Trophoblast cell (in vitro differentiated cells and primary cell): ENCODE measurements around the gene SIK3.

ENCODE experiments used
- DNase-seq, 2 donors: peaks; one replicate each; pipeline ENCODE4 v3.0.0-alpha.2; 2016
- H2AFZ ChIP-seq: 2 replicates; pipeline ENCODE4 v1.6.1; 2013; ENCODE audit warnings: low read length, moderate library complexity, mild to moderate bottlenecking; ENCODE audit not compliant: insufficient read depth, poor library complexity
- H2AK5ac ChIP-seq: 2 replicates; pipeline ENCODE4 v1.6.1; 2013; ENCODE audit warnings: mild to moderate bottlenecking, low read length
- H2BK120ac ChIP-seq: 2 replicates; pipeline ENCODE4 v1.6.1; 2013; ENCODE audit warnings: low read length, mild to moderate bottlenecking, moderate library complexity; ENCODE audit not compliant: insufficient read depth, poor library complexity
- H2BK12ac ChIP-seq: 2 replicates; pipeline ENCODE4 v1.6.1; 2013; ENCODE audit warnings: mild to moderate bottlenecking, low read length, moderate library complexity
- H2BK5ac ChIP-seq: 2 replicates; pipeline ENCODE4 v1.6.1; 2013; ENCODE audit warnings: low read length, low read depth, moderate library complexity, mild to moderate bottlenecking; ENCODE audit not compliant: poor library complexity
- H3K14ac ChIP-seq: 2 replicates; pipeline ENCODE4 v1.6.1; 2013; ENCODE audit warnings: mild to moderate bottlenecking, low read length
- H3K18ac ChIP-seq: 2 replicates; pipeline ENCODE4 v1.6.1; 2013; ENCODE audit warnings: mild to moderate bottlenecking, low read length
- H3K23ac ChIP-seq: 2 replicates; pipeline ENCODE4 v1.6.1; 2013; ENCODE audit warnings: low read length
- H3K27ac ChIP-seq: 2 replicates; pipeline ENCODE4 v1.5.1; 2013; ENCODE audit warnings: low read depth, mild to moderate bottlenecking, inconsistent platforms, low read length, moderate library complexity
- H3K27me3 ChIP-seq: 2 replicates; pipeline ENCODE4 v1.6.1; 2013; ENCODE audit warnings: inconsistent platforms, mild to moderate bottlenecking, low read length, moderate library complexity; ENCODE audit not compliant: insufficient read depth
- H3K36me3 ChIP-seq, 2 experiments: 1 replicate in 1 of 2; 2 replicates in 1 of 2; pipeline ENCODE4 v1.6.1; 2013; ENCODE audit warnings: low read length in 2 of 2, mild to moderate bottlenecking in 2 of 2, moderate library complexity in 1 of 2; ENCODE audit not compliant: insufficient read depth in 2 of 2, control insufficient read depth in 1 of 2
- H3K4ac ChIP-seq: 2 replicates; pipeline ENCODE4 v1.6.1; 2013; ENCODE audit warnings: low read depth, mild to moderate bottlenecking, low read length, moderate library complexity
- H3K4me1 ChIP-seq, 2 experiments: 1 replicate in 1 of 2; 2 replicates in 1 of 2; pipeline ENCODE4 v1.6.1; 2013; ENCODE audit warnings: low read length in 2 of 2, mild to moderate bottlenecking in 2 of 2, moderate library complexity in 1 of 2; ENCODE audit not compliant: insufficient read depth in 2 of 2, control insufficient read depth in 1 of 2
- H3K4me2 ChIP-seq: 2 replicates; pipeline ENCODE4 v1.6.1; 2013; ENCODE audit warnings: inconsistent platforms, mild to moderate bottlenecking, low read length, moderate library complexity
- H3K4me3 ChIP-seq: 2 replicates; pipeline ENCODE4 v1.5.1; 2013; ENCODE audit warnings: mild to moderate bottlenecking, low read depth, low read length, inconsistent platforms
- H3K79me1 ChIP-seq: one replicate; pipeline ENCODE4 v1.6.1; 2013; ENCODE audit warnings: low read length
- H3K79me2 ChIP-seq: 2 replicates; pipeline ENCODE4 v1.6.1; 2013; ENCODE audit warnings: low read length, mild to moderate bottlenecking; ENCODE audit not compliant: control insufficient read depth, insufficient read depth, poor library complexity
- H3K9ac ChIP-seq: 2 replicates; pipeline ENCODE4 v1.6.1; 2013; ENCODE audit warnings: mild to moderate bottlenecking, low read length
- H3K9me3 ChIP-seq: 2 replicates; pipeline ENCODE4 v1.6.1; 2013; ENCODE audit warnings: low read depth, mild to moderate bottlenecking, control low read depth, inconsistent platforms, low read length; ENCODE audit not compliant: insufficient read depth
- H4K12ac ChIP-seq: 2 replicates; pipeline ENCODE4 v1.6.1; 2013; ENCODE audit warnings: low read depth, mild to moderate bottlenecking, low read length, moderate library complexity
- H4K8ac ChIP-seq: 2 replicates; pipeline ENCODE4 v1.6.1; 2013; ENCODE audit warnings: low read depth, mild to moderate bottlenecking, low read length, moderate library complexity
- H4K91ac ChIP-seq: one replicate; pipeline ENCODE4 v1.6.1; 2013; ENCODE audit warnings: low read depth, mild to moderate bottlenecking, low read length, moderate library complexity
- WGBS: extraction: QIAGEN DNeasy Blood & Tissue Kit; methylation state at CpG from one replicate; pipeline ENCODE4 v1.1.7; 2013; ENCODE audit warnings: missing lambda C conversion rate; ENCODE audit not compliant: insufficient read length, insufficient coverage; ENCODE audit errors: extremely low coverage; 5-methylcytosine and 5-hydroxymethylcytosine counted together

Gene SIK3

DNA sequence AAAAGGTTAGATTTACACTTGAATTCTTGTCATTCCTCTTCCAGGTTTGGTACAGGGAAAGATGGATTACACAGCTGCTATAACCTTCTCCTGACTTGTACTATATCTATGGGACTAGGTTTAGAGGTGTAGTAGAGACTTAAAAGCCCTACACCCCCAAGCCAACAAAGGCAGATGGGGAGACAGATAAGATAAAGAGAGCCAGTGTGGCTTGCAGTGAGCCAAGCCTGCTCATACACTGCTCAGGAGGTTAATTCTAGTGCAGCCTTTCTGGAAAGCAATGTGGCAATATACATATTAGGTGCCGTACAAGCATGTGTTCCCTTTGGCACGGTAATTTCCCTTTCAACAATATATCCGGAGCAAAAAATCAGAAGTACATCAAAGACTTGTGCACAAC is 10.8 kb downstream of the SIK3 start:
- Histone ChIP-seq H3K27me3 (no peaks in the 10 kb centered on the region), H2AK5ac (no peak overlapping the region), H2BK120ac (no peak overlapping the region), H3K14ac (no peak overlapping the region), H4K91ac (no peak overlapping the region), H3K4ac (no peak overlapping the region), H3K4me2 (no peak overlapping the region), H3K9ac (no peak overlapping the region), H3K79me1 (peaks cover 3% of the 10 kb centered on the region), H3K79me2 (peaks cover 5% of the 10 kb centered on the region), H3K27ac (peak overlapping the region; percentile 10), H3K23ac (no peak overlapping the region), H3K36me3 (no peaks in the 10 kb centered on the region), H3K18ac (no peak overlapping the region), H2BK5ac (no peak overlapping the region), H3K4me1 (peaks cover 7 to 13% of the 10 kb centered on the region in 2 experiments), H4K8ac (no peak overlapping the region), H3K4me3 (no peak overlapping the region), H2BK12ac (peak overlapping the region; percentile 58), H2AFZ (no peak overlapping the region), H3K9me3 (no peaks in the 10 kb centered on the region), H4K12ac (no peak overlapping the region)
- no CpG with 5 or more reads among the region's 3 CpGs for WGBS
- peak in 1 of 2 donors; percentile 15 for DNase-seq

DNA sequence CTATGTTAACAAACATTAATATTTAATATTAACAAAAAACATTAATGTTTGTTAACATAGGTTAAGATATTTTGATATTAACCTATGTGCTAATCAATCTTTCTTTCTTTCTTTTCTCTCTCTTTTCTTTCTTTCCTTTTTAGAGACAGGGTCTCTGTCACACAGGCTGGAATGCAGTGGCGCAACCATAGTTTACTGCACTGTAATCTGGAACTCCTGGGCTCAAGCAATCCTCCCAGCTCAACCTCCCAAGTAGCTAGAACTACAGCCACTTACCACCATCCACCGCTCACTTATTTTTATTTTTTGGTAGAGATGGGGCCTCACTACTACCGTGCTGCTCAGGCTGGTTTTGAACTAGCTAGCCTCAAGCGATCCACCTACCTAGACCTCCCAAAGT is 13.2 kb downstream of the SIK3 start:
- no CpG with 5 or more reads among the region's 4 CpGs for WGBS
- H3K4me1 ChIP-seq, result peaks cover 7 to 13% of the 10 kb centered on the region in 2 experiments

DNA sequence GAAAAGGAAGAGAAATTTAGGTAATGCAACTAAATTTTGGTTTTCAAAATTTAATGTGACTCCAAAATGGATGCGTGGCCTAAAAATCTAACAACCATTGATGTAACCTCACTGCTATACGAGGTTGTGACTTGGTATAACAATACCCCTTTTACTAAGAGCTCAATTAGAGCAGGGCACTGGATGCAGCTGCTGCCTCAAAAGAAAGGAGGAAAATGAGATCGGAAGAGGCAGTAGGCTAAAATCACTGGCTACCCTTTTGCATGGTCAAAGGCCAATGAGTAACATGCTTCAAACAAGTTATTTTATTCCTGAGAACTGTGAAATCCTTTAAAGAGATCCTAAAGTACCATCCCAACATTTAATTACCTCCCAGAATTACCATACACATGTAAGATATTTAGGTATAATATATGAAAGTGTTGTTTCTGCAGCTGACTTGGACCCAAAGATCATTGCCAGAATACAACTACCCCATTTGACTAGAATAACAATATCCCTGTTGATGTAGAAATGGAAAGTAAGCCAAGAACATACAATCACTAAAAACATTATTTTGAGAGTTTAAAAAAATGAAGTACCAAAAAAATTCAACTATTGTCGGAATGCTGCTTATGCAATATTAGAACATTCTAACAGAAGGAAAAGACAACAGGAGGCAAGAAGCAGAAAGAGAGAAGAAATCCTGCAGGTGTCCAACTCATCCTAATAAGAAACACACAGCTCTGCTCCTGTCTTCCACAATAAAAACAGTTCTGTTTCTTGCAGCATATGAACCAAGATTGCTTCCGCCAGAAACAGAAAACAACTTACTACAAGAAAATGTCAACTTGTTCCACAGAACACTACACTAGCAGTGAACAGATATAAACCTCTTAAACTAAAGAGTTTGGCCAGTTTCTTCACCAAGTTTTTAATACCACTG is 15.0 kb downstream of the SIK3 start:
- H2BK12ac ChIP-seq, result no peak overlapping the region
- no peaks in the 10 kb centered on the region for H3K27me3 ChIP-seq
- H3K4me1 ChIP-seq, result peaks cover 7 to 13% of the 10 kb centered on the region in 2 experiments
- H4K8ac ChIP-seq, result no peak overlapping the region
- no peaks in the 10 kb centered on the region for H3K9me3 ChIP-seq
- no peak overlapping the region for H3K4me2 ChIP-seq
- H3K79me1 ChIP-seq, result peaks cover 3% of the 10 kb centered on the region
- H3K27ac ChIP-seq, result no peak overlapping the region
- H3K14ac ChIP-seq, result no peak overlapping the region
- peaks cover 4% of the 10 kb centered on the region for H3K79me2 ChIP-seq
- H3K9ac ChIP-seq, result no peak overlapping the region
- H3K23ac ChIP-seq, result no peak overlapping the region
- H2AFZ ChIP-seq, result no peak overlapping the region
- no peak overlapping the region for H3K18ac ChIP-seq
- no peak overlapping the region for H4K12ac ChIP-seq
- H2AK5ac ChIP-seq, result no peak overlapping the region
- H3K4me3 ChIP-seq, result no peak overlapping the region
- DNase-seq, result peak in 1 of 2 donors; percentile 24
- no peaks in the 10 kb centered on the region for H3K36me3 ChIP-seq
- H2BK5ac ChIP-seq, result no peak overlapping the region
- H3K4ac ChIP-seq, result peak overlapping the region; percentile 33
- no CpG with 5 or more reads among the region's 5 CpGs for WGBS
- H2BK120ac ChIP-seq, result no peak overlapping the region
- H4K91ac ChIP-seq, result no peak overlapping the region

More for the DNA sequence above, 13.2 kb downstream of the SIK3 start:
- H3K9me3 ChIP-seq, result no peaks in the 10 kb centered on the region
- peaks cover 7% of the 10 kb centered on the region for H3K79me2 ChIP-seq
- no peaks in the 10 kb centered on the region for H3K36me3 ChIP-seq
- no peak overlapping the region for H3K14ac ChIP-seq
- no peak overlapping the region for H3K4me3 ChIP-seq
- H2AFZ ChIP-seq, result no peak overlapping the region
- H3K4ac ChIP-seq, result peak overlapping the region; percentile 52
- no peak overlapping the region for H2AK5ac ChIP-seq
- no peaks in the 10 kb centered on the region for H3K27me3 ChIP-seq
- no peak overlapping the region for H4K12ac ChIP-seq
- H3K9ac ChIP-seq, result no peak overlapping the region
- no peak overlapping the region for H3K23ac ChIP-seq
- no peak overlapping the region for H3K18ac ChIP-seq
- H2BK120ac ChIP-seq, result no peak overlapping the region
- no peak overlapping the region for H3K4me2 ChIP-seq
- peak; percentile 51 to 64 for DNase-seq
- H4K91ac ChIP-seq, result peak overlapping the region; percentile 43
- H4K8ac ChIP-seq, result no peak overlapping the region
- H3K79me1 ChIP-seq, result peaks cover 3% of the 10 kb centered on the region
- H2BK12ac ChIP-seq, result no peak overlapping the region
- H3K27ac ChIP-seq, result no peak overlapping the region
- H2BK5ac ChIP-seq, result no peak overlapping the region

DNA sequence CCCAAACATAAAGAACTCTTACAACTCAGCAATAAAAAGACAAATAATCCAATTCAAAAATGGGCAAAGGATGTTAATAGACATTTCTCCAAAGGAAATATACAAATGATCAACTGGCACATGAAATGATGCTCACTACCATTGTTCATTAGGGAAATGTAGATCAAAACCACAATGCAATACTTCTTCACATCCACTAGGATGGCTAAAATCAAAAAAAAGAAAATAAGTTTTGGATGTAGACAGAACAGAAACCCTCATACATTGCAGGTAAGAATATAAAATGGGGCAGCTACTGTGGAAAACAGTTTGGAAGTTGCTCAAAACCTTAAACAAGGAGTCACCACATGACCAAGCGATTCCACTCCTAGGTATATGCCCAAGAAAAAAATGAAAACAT is 16.3 kb downstream of the SIK3 start:
- Histone ChIP-seq H4K12ac (no peak overlapping the region), H3K23ac (no peak overlapping the region), H3K79me1 (peaks cover 3% of the 10 kb centered on the region), H3K4me3 (no peak overlapping the region), H2AK5ac (no peak overlapping the region), H3K4me1 (peaks cover 5 to 9% of the 10 kb centered on the region in 2 experiments), H3K9me3 (no peaks in the 10 kb centered on the region), H3K14ac (no peak overlapping the region), H3K4me2 (no peak overlapping the region), H3K4ac (no peak overlapping the region), H3K9ac (no peak overlapping the region), H3K18ac (no peak overlapping the region), H2BK12ac (no peak overlapping the region), H2AFZ (no peak overlapping the region), H2BK5ac (no peak overlapping the region), H2BK120ac (no peak overlapping the region), H3K27ac (no peak overlapping the region), H4K8ac (no peak overlapping the region), H3K27me3 (no peaks in the 10 kb centered on the region), H3K79me2 (peaks cover 4% of the 10 kb centered on the region), H4K91ac (no peak overlapping the region), H3K36me3 (no peaks in the 10 kb centered on the region)
- no peak for DNase-seq
- no CpG with 5 or more reads among the region's 1 CpG for WGBS
